Cardiac fibroblast (primary cell): ENCODE measurements around the gene MLF1.
"Not testable (repeated sequence)": the region's sequence is repeated elsewhere in the genome, so short reads cannot be mapped to it uniquely, and the experiment has no call there.

Experiments
- DNase-seq, 2 donors: peaks; one replicate each; pipeline versions ENCODE4 v3.0.0 to v3.0.0-alpha.2; 2010; ENCODE audit warnings: low read depth in 2 of 2
- H3K4me3 ChIP-seq, 2 donors: replicated peaks in 1 of 2; 1 replicate in 1 of 2; 2 replicates in 1 of 2; pipeline ENCODE4 v1.5.1; 2011; ENCODE audit warnings: low read depth in 2 of 2, low read length in 2 of 2, mild to moderate bottlenecking in 2 of 2, moderate library complexity in 1 of 2
- TF ChIP-seq, protein P1 (sequence below): IDR thresholded peaks from one replicate; pipeline ENCODE4 v1.5.1; 2011; ENCODE audit warnings: low read depth, mild to moderate bottlenecking, low read length, inconsistent platforms

Gene MLF1

DNA sequence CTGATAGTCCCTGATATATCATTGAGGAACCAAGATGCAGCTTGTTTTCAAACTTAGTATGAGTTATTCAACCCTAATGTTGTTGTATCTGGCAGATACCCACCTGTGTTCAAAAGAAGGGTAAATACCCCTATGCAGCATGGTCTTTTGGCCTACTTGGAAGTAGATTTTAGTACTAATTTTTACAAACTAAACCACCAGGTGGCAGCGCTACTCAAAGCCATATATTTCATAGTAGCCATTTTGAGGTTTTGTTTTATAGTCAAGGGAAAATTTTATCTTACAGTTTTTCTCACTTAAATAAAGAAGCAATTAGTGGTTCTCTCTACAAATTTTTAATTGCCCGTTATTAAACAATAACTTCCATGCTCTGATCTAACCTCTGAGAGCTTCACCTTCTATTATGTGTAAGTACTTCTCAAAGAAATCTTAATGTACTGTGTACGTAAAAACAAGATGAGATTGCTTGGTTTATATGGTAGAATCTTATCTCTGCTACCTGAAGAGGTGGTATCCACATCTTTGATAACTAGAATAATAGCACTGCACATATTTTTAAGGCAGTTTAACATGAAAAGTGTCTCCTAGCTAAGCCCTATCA is 31.5 kb upstream of the MLF1 start:
- TF ChIP-seq, protein P1, sequence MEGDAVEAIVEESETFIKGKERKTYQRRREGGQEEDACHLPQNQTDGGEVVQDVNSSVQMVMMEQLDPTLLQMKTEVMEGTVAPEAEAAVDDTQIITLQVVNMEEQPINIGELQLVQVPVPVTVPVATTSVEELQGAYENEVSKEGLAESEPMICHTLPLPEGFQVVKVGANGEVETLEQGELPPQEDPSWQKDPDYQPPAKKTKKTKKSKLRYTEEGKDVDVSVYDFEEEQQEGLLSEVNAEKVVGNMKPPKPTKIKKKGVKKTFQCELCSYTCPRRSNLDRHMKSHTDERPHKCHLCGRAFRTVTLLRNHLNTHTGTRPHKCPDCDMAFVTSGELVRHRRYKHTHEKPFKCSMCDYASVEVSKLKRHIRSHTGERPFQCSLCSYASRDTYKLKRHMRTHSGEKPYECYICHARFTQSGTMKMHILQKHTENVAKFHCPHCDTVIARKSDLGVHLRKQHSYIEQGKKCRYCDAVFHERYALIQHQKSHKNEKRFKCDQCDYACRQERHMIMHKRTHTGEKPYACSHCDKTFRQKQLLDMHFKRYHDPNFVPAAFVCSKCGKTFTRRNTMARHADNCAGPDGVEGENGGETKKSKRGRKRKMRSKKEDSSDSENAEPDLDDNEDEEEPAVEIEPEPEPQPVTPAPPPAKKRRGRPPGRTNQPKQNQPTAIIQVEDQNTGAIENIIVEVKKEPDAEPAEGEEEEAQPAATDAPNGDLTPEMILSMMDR: peak; percentile 52
- no peak overlapping the region for H3K4me3 ChIP-seq
- peak; percentile 71 for DNase-seq

DNA sequence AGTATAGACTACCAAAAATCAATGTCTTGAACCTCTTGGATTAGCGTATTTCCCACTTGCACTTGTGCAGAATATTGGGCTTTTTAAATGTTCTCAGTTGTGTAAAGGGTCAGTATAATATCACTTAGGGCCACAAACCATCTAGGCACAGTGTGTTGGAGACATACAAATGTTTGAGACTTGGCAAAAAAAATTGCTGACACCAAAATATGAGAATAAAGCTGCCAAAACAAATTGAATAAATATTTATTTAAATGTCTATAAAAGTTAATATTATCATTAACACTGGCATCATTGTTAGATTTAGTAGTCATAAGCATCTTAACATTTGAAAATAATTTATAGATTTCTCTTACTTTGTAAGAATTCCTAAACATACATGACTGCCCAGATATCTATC is 30.9 kb upstream of the MLF1 start:
- H3K4me3 ChIP-seq: no peak overlapping the region
- TF ChIP-seq, protein P1: no peak
- DNase-seq: no peak

DNA sequence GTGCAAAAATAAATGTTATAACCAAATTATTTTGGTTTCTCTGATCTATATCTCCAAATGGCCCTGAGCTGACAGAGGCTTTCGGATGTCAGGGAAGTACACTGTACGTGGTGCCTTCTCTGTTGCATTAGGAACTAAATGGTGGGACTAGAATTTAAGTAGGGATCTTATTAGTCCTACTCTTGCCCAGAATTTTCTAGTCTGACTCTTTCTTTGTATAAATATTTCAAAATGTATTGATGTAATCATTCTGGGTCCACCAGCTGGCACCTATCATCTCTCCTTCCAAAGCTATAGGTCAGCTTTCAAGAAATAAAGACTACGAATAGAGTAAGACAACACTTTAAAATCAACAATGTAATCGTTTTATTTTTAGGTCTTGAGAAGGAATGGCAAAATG is 22.3 kb upstream of the MLF1 start:
- H3K4me3 ChIP-seq: no peak overlapping the region
- DNase-seq: no peak
- TF ChIP-seq, protein P1: no peak

DNA sequence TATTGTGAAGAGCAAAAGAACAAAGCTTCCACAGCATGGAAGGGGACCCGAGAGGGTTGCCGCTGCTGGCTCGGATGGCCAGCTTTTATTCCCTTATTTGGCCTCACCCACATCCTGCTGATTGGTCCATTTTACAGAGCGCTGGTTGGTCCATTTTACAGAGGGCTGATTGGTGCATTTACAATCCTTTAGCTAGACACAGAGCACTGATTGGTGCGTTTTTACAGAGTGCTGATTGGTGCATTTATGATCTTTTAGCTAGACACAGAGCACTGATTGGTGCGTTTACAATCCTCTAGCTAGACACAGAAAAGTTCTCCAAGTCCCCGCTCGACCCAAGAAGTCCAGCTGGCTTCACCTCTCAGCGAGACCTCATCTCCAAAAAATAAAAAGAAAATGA is 21.1 kb upstream of the MLF1 start:
- H3K4me3 ChIP-seq, DNase-seq: not testable (repeated sequence)

DNA sequence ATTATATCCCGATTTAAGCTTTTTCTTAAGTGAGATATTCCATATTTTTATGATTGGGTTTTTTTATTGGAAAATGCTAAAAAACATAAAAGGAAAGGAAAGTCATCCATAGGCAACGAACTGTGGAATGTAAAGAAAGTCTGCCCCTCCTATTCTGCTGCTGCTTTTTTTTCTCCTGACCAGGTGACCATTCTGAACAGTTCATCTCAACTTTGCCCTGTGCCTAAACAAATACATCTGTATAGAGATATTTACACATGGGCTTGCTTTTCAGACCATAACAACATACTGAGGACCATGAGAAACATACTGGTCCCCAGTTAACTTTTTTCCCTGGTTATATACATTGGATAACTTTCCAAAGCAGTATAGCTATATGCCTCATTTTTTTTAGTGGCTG is 18.9 kb upstream of the MLF1 start:
- TF ChIP-seq, protein P1: no peak
- no peak overlapping the region for H3K4me3 ChIP-seq
- DNase-seq: no peak

DNA sequence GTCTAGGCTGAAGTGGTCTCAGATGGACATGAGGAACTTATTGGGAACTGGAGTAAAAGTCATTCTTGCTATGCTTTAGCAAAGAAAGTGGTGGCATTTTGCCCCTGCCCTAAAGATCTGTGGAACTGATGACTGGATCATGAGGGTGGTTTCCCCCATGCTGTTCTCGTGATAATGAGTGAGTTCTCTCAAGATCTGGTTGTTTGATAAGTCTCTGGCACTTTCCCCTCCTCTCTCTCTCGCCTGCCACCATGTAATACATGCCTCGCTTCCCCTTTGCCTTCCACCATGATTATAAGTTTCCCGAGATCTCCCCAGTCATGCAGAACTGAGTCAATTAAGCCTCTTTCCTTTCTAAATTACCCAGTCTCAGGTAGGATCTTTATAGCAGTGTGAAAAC is 11.5 kb upstream of the MLF1 start:
- no peak overlapping the region for H3K4me3 ChIP-seq
- no peak for DNase-seq
- TF ChIP-seq, protein P1: no peak

DNA sequence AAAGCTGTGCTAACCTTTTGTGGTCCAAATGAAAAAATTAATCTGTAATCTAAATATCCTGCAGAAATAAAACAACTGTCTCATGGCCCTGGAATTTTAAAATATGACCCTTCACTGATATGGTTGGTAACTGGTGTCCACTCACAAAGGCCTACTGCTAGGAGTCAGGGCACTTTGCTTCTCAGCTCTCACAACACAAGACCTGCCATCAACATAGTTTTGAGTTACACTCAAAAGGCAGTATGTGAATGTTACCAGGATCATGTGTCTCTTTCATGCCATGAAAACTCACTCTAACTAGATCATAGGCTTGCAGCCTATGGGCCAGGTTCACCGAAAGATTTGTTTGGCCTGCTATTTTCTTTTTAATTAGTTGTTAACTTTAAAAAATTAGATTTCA is 10.0 kb upstream of the MLF1 start:
- no peak overlapping the region for H3K4me3 ChIP-seq
- DNase-seq: no peak
- TF ChIP-seq, protein P1: no peak
